ENCODE results near the gene GPM6B.

GRCh38 chrX:13834355-13834754, 17.5 kb upstream of the GPM6B start:
- no peak for TF ChIP-seq POLR2A (IDR thresholded peaks at IDR 0.05)
- TF ChIP-seq CTCF (IDR thresholded peaks at IDR 0.05): no peak
- no peak for TF ChIP-seq POLR2AphosphoS5 (IDR thresholded peaks at IDR 0.05)
- TF ChIP-seq EP300 (IDR thresholded peaks at IDR 0.05): no peak
